Erythroblast (primary cell): ENCODE measurements around the gene PRKCE.

Source experiments
- GATA1 ChIP-seq: IDR thresholded peaks from 2 replicates; pipeline ENCODE4 v1.6.1; 2011; ENCODE audit warnings: low read depth, mild to moderate bottlenecking, control low read depth, low read length, moderate library complexity
- POLR2A ChIP-seq: IDR thresholded peaks from 2 replicates; pipeline ENCODE4 v1.6.1; 2011; ENCODE audit warnings: mild to moderate bottlenecking, low read length

DNA sequence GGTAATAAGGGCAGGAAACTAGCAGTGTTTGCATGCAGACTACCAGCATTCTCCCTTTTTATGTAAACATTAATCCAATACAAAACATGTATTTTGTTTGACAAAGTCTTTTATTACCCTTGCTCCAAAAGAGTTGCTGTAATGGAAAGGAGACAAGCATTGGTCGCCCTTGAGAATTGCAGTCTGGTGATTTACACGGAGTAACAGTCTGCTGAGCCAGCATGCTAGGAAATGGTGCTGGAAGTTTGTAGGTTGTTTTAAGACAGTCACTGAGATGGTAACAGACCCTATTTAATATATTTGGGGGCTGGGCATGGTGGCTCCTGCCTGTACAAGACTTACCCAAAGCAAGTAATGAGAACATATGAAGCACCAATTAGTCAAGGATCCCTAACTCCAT is 2.8 kb upstream of the PRKCE start:
- TF ChIP-seq POLR2A = no peak
- TF ChIP-seq GATA1 = no peak
